Panc1 (cell line): Measurements from ENCODE around the gene CERKL.

Experiments
- CTCF ChIP-seq: fragments of 450-650 bp; IDR thresholded peaks from 2 replicates; pipeline ENCODE4 v1.5.1; 2017; ENCODE audit warnings: mild to moderate bottlenecking
- POLR2AphosphoS5 ChIP-seq: IDR thresholded peaks from 2 replicates; pipeline ENCODE4 v1.6.1; 2012; ENCODE audit warnings: mild to moderate bottlenecking, low read depth, low read length, moderate library complexity
- REST ChIP-seq, 2 experiments: IDR thresholded peaks; 2 replicates each; pipeline ENCODE4 v1.6.1; 2011 to 2012; ENCODE audit warnings: low read depth in 2 of 2, control low read depth in 1 of 2, low read length in 1 of 2, mild to moderate bottlenecking in 1 of 2, moderate library complexity in 1 of 2; ENCODE audit not compliant: insufficient read depth in 1 of 2
- SIN3A ChIP-seq: IDR thresholded peaks from 2 replicates; pipeline ENCODE4 v1.6.1; 2012; ENCODE audit warnings: low read depth, mild to moderate bottlenecking, low read length, moderate library complexity, borderline replicate concordance; ENCODE audit not compliant: insufficient read depth
- TCF7L2 ChIP-seq: IDR thresholded peaks from 2 replicates; pipeline ENCODE4 v1.6.1; 2011; ENCODE audit warnings: mild to moderate bottlenecking, low read depth, low read length, inconsistent platforms

- no peak for TF ChIP-seq POLR2AphosphoS5
- no peak for TF ChIP-seq CTCF
- TF ChIP-seq TCF7L2: no peak
- TF ChIP-seq REST (IDR thresholded peaks at IDR 0.05; ENCODE audit: insufficient read depth in 1 of 2, low read depth in 2 of 2, low read length in 1 of 2): no peak
- TF ChIP-seq SIN3A: no peak
Measured at GRCh38 chr2:181682795-181683517, 26.1 kb upstream of the CERKL start.
